NCI-H146 treated with DMSO at 0.1 percent for 48 hours (cell line): ENCODE data around the gene BANP.
"Not testable (repeated sequence)": the region's sequence is repeated elsewhere in the genome, so short reads cannot be mapped to it uniquely, and the experiment has no call there.

Experiments
- DNase-seq: peaks from one replicate; lab custom pipeline; 2025; ENCODE audit not compliant: unreplicated experiment; lab: John Stamatoyannopoulos, UW

The BANP gene

DNA sequence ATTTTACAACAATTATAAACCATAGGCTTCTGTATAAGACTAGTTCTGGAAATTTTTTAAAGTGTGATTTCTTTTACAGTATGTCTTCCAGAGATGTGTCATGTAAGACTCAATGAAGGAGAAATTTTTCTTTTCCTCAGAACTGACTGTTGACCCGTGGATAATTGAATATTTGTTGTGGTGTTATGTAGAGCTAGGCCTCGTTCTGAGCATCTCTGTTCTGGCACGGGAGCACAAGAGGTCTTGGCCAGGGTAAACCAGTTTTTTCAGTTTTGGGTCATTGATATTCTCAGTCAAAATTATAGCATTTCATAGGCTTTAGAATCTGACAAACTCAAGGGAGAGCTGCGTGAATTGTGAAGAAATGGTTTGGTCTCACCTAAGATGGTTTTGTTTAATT lies 39.0 kb downstream of the BANP start:
- DNase-seq: not testable (repeated sequence)

DNA sequence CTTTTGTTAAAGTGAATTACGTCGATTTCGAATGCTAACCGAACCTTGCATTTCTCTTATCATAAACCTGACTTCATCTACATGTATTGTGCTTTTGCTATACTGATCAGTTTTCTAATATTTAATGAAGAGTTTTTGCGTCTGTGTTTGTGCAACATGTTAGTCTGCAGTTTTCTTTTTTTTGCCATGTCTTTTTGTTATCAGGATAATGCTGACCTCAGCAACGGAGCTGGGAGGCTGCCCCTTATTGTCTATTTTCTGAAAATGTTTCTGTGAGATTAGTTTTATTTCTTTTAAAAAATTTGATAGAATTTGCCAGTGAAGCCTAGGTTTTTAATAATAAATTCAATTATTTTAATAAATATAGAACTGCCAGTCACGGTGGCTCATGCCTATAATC lies 40.9 kb downstream of the BANP start:
- not testable (repeated sequence) for DNase-seq

DNA sequence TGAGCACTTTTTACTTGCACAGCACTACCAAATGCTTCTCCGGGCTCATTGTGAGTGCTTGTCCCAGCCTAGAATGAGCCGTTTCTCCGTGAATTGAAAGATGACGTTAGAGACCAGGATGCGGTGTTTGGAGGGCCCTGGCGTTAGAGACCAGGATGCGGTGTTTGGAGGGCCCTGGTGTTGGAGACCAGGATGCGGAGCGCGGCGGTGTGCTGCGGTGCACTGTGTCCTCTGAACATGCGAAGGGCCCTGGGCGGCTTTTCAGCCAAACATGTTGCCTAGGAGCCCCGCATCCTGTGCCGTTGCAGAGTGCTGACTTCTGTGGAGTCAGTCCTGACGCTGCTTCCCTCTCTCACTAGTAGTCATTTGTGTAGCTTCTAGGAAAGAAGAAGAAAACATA lies 42.7 kb downstream of the BANP start:
- DNase-seq: no peak

- DNase-seq: peak; percentile 0
These were observed 44.4 kb downstream of the BANP start for GRCh38 chr16:87995644-87996043.

GRCh38 chr16:87996962-87997880 lies 46.0 kb downstream of the BANP start:
- no peak for DNase-seq

GRCh38 chr16:87998184-87998793 lies 47.1 kb downstream of the BANP start:
- DNase-seq: not testable (repeated sequence)

DNA sequence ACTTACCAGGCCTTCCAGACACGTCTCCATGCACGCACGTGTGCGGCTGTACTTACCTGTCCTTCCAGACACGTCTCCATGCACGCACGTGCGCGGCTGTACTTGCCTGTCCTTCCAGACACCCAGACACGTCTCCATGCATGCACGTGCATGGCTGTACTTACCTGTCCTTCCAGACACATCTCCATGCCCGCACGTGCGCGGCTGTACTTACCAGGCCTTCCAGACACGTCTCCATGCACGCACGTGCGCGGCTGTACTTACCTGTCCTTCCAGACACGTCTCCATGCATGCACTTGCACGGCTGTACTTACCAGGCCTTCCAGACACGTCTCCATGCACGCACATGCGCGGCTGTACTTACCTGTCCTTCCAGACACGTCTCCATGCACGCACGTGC lies 47.8 kb downstream of the BANP start:
- not testable (repeated sequence) for DNase-seq

DNA sequence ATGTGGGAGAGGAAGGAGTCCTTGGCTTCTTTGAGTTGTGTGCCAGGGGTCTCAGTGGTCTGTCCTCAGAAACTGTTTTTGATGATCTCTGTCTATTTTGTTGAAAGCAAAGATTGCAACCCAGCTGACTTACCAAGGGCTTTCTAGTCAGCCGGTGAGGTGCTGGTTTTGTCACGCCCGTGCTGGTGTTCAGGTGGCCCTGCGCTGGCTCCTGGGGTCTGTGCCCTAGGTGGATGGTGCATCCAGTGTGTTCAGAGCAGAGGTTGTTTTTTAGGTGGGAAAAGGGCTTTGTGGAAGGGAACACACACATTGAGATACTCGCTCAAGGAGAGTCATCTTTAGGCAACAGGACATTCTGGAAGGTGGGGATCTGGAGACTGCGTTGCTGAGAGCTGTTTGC lies 51.0 kb downstream of the BANP start:
- DNase-seq: no peak

DNA sequence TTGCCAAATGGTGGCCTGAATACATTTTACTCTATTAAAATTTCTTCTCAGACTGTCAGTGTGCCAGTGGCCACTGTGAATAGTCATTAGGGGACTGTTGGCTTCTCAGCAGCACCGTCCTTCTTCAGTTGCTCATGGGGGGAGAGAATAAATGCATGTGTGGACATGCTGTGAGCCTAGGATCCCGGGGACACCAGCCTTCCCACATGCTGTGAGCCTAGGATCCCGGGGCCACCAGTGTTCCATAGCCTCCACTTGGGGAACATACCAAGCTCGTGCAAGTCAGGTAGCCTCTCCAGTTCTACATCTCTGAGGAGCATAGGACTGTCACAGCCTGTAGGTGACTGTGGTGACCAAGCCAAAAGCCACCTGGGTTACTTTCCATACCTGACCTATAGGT lies 51.5 kb downstream of the BANP start:
- DNase-seq: no peak

- no peak for DNase-seq
These were observed 52.1 kb downstream of the BANP start for GRCh38 chr16:88003316-88003715.

GRCh38 chr16:88003736-88004135 lies 52.5 kb downstream of the BANP start:
- no peak for DNase-seq

DNA sequence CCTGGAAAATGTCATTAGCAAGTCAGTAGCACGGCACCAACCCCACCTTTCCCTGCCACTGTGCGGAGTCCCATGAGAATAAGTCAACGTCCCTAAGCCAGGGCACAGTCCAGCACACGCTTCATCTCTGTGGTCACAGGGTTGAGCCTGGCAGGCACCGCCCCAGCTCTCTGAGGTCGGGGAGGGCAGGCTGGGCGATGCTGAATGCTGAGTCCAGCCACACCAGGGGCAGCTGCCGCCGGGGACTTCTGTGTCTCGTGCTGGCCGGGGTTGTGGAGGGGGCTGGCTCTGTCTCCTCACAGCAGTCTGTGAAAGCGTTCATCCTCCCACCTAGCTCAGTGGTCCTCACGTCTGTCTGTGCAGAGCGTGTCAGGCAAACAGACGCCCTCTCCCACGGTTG lies 53.2 kb downstream of the BANP start:
- DNase-seq: no peak

DNA sequence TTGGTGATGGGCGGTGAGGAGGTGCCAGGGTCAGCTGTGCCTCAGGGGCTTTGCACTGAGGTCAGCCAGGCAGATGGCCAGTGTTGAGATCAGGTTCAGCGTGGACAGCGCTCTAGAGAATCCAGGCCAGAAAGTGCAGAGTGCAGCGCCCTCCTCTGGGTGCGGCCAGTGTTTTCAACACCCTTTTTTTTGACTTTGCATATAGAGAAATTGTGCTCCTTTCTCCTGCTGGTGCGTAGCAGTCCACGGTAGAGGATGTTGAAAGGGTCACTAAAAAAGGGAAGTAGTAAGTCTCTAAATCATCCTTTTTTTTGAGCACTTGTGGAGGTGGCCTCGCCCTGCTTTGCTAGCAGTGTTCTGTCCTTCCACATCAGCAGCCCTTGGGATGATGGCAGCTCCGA lies 53.9 kb downstream of the BANP start:
- DNase-seq: no peak

DNA sequence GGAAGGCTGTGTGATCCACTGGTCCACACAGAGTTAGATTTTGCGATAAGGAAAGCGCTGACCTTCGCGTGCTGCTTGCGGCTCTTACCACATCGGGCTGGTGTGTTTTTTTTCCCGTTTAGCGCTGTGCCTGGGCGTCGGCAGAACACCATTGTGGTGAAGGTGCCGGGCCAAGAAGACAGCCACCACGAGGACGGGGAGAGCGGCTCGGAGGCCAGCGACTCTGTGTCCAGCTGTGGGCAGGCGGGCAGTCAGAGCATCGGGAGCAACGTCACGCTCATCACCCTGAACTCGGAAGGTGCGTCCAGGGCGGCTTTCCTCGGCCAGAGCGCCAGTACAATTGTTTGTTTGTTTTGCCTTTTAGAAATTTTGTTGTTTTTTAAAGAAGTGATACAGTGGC lies 54.7 kb downstream of the BANP start:
- no peak for DNase-seq

- no peak for DNase-seq
These were observed 56.1 kb downstream of the BANP start for GRCh38 chr16:88007321-88007731.

DNA sequence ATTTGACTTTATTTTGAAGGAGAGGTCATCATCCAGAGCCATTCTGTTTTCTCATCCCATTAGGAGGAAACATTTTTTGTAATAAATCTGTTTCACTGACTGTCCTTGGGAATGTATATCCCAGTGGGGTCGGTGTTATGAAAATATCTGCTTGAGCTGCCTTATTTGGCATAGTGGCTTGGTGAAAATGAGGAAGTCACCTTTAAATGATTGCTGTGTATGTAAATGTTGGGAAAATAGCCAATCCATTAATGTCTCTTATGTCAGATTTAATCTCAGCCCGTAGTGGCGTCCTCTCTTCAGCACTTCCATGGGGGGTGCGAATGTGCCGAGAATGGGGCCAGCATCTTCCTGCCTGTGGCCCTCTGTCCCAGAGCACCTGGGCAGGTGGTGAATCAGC lies 57.6 kb downstream of the BANP start:
- DNase-seq: no peak

DNA sequence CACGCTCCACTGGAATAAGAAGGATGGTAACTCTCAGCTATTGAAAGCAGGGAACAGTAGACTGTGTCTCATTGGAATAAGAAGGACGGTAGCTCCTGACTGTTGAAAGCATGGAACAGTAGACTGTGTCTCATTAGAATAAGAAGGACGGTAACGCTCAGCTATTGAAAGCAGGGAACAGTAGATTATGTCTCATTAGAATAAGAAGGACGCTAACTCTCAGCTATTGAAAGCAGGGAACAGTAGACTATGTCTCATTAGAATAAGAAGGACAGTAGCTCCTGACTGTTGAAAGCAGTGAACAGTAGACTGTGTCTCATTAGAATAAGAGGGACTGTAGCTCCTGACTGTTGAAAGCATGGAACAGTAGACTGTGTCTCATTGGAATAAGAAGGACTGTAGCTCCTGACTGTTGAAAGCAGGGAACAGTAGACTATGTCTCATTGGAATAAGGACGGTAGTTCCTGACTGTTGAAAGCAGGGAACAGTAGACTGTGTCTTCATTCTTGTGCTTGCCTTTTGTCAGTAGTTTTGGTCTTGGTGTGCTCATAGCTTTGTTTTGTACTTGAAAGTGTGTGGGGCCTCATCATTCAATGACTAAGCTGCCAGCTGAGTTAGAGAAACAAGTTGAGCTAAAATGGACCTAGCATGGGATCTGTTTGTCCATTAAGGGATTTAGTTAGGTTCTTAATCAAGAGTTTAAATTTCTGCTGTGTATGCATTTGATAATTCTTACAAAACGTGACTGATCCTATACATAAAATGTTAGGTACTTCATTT lies 58.5 kb downstream of the BANP start:
- no peak for DNase-seq

DNA sequence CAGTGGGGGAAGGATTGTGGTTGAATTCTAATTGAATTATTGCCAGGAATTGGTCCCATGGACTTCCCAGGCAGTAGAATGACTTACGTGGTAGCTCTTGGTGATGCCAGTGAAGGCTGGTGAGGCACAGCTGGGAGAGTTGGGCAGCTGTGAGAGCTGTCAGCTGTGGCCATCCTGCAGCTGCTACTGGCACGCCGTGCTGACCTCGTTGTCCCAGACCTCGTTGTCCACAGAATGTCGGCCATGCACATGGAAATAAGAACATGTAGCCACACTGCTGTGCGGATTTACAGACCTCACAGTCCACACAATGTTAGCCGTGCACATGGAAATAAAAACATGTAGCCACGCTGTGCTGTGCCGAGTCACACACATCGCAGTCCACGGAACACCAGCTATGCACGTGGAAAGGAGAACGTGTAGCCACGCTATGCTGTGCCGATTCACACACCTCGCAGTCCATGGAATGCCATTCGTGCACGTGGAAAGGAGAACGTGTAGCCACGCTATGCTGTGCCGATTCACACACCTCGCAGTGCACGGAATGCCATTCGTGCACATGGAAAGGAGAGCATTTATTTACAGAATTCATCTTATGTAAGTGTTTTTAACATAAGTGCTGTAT lies 59.2 kb downstream of the BANP start:
- no peak for DNase-seq

GRCh38 chr16:88010968-88011483 lies 59.8 kb downstream of the BANP start:
- no peak for DNase-seq

- DNase-seq: no peak
These were observed 61.1 kb downstream of the BANP start for GRCh38 chr16:88012360-88012759.

GRCh38 chr16:88013091-88013609 lies 61.9 kb downstream of the BANP start:
- DNase-seq: no peak
